DOHH2 (cell line): ENCODE results near the gene MPP4.
"Not testable (repeated sequence)": the region's sequence is repeated elsewhere in the genome, so short reads cannot be mapped to it uniquely, and the experiment has no call there.

Experiments
- H3F3A ChIP-seq: fragments of 200-600 bp; sonication (generic), shearing (Covaris generic); 2 replicates; pipeline ENCODE4 v1.6.0; 2016; ENCODE audit warnings: antibody characterized with exemption, mild to moderate bottlenecking; ENCODE audit not compliant: control insufficient read depth, insufficient read depth
- H3K27ac ChIP-seq: fragments of 200-600 bp; sonication (generic); 2 replicates; pipeline ENCODE4 v1.5.1; 2014; ENCODE audit warnings: low read depth, mild to moderate bottlenecking, low read length, moderate library complexity
- H3K27me3 ChIP-seq: fragments of 200-600 bp; sonication (generic); 2 replicates; pipeline ENCODE4 v1.6.1; 2014; ENCODE audit warnings: mild to moderate bottlenecking, low read length, mixed read lengths; ENCODE audit not compliant: control insufficient read depth
- H3K36me3 ChIP-seq: fragments of 200-600 bp; sonication (generic); 2 replicates; pipeline ENCODE4 v1.6.1; 2014; ENCODE audit warnings: mild to moderate bottlenecking, low read length, moderate library complexity, mixed read lengths; ENCODE audit not compliant: control insufficient read depth
- H3K4me1 ChIP-seq: fragments of 200-600 bp; sonication (generic); 2 replicates; pipeline ENCODE4 v1.6.1; 2014; ENCODE audit warnings: mild to moderate bottlenecking, low read length, mixed read lengths; ENCODE audit not compliant: control insufficient read depth
- H3K4me2 ChIP-seq: fragments of 200-600 bp; sonication (generic); 2 replicates; pipeline ENCODE4 v1.6.0; 2014; ENCODE audit warnings: mild to moderate bottlenecking, low read length, moderate library complexity
- H3K4me3 ChIP-seq: fragments of 200-600 bp; sonication (generic); 2 replicates; pipeline ENCODE4 v1.5.1; 2014; ENCODE audit warnings: mild to moderate bottlenecking, low read length, mixed read lengths
- H3K79me2 ChIP-seq: fragments of 200-600 bp; sonication (generic); 2 replicates; pipeline ENCODE4 v1.6.1; 2014; ENCODE audit warnings: mild to moderate bottlenecking, low read length, mixed read lengths; ENCODE audit not compliant: control insufficient read depth
- H3K9me2 ChIP-seq: fragments of 200-600 bp; sonication (generic); replicated peaks from 2 replicates; pipeline ENCODE4 v1.6.1; 2014; ENCODE audit warnings: mild to moderate bottlenecking, low read length, mixed read lengths; ENCODE audit not compliant: control insufficient read depth
- H3K9me3 ChIP-seq: fragments of 200-600 bp; sonication (generic); 2 replicates; pipeline ENCODE4 v1.6.1; 2014; ENCODE audit warnings: antibody characterized with exemption, low read length, mixed read lengths; ENCODE audit not compliant: control insufficient read depth, insufficient read depth
- H4K20me1 ChIP-seq: fragments of 200-600 bp; sonication (generic); 2 replicates; pipeline ENCODE4 v1.6.0; 2014; ENCODE audit warnings: low read depth, mild to moderate bottlenecking, antibody characterized with exemption, low read length, moderate library complexity; ENCODE audit not compliant: control insufficient read depth, insufficient read depth
- CTCF ChIP-seq: fragments of 200-600 bp; sonication (generic); IDR thresholded peaks from one replicate; pipeline ENCODE4 v1.5.1; 2014; ENCODE audit warnings: antibody characterized with exemption, mild to moderate bottlenecking, low read depth, low read length; ENCODE audit not compliant: poor library complexity, severe bottlenecking
- EZH2phosphoT487 ChIP-seq: fragments of 200-600 bp; sonication (generic); IDR thresholded peaks from 2 replicates; pipeline ENCODE4 v1.6.1; 2017; ENCODE audit warnings: borderline replicate concordance, mild to moderate bottlenecking, antibody characterized with exemption, low read length, moderate library complexity, mixed read lengths

The MPP4 gene

GRCh38 chr2:201674298-201674697 is 24.1 kb downstream of the MPP4 start:
- Histone ChIP-seq H3K4me3 (no peak overlapping the region), H3K27ac (no peak overlapping the region), H3F3A (no peaks in the 10 kb centered on the region), H3K36me3 (no peaks in the 10 kb centered on the region), H3K4me2 (no peak overlapping the region), H3K9me2 (no peaks in the 10 kb centered on the region), H3K9me3 (no peaks in the 10 kb centered on the region), H3K4me1 (no peaks in the 10 kb centered on the region), H3K79me2 (no peaks in the 10 kb centered on the region), H4K20me1 (no peaks in the 10 kb centered on the region), H3K27me3 (peaks cover under 1% of the 10 kb centered on the region; the same call in 1 of the 2 replicates)
- TF ChIP-seq CTCF (no peak), EZH2phosphoT487 (no peak)

- no peaks in the 10 kb centered on the region for H3F3A ChIP-seq
- no peaks in the 10 kb centered on the region for H3K4me1 ChIP-seq
- H3K4me3 ChIP-seq = no peak overlapping the region
- no peaks in the 10 kb centered on the region for H3K27me3 ChIP-seq
- no peak overlapping the region for H3K27ac ChIP-seq
- no peaks in the 10 kb centered on the region for H3K9me3 ChIP-seq
- H4K20me1 ChIP-seq = no peaks in the 10 kb centered on the region
- no peaks in the 10 kb centered on the region for H3K36me3 ChIP-seq
- TF ChIP-seq CTCF = no peak
- H3K4me2 ChIP-seq = no peak overlapping the region
- no peaks in the 10 kb centered on the region for H3K9me2 ChIP-seq
- H3K79me2 ChIP-seq = no peaks in the 10 kb centered on the region
These were observed 24.9 kb downstream of the MPP4 start for GRCh38 chr2:201673546-201673945.

GRCh38 chr2:201671205-201671604 is 27.2 kb downstream of the MPP4 start:
- H4K20me1 ChIP-seq, H3K9me3 ChIP-seq, H3K79me2 ChIP-seq, H3K27me3 ChIP-seq, H3K4me3 ChIP-seq, H3F3A ChIP-seq, H3K4me1 ChIP-seq, H3K27ac ChIP-seq, H3K36me3 ChIP-seq, H3K4me2 ChIP-seq, H3K9me2 ChIP-seq: not testable (repeated sequence)

GRCh38 chr2:201669865-201670264 is 28.6 kb downstream of the MPP4 start:
- Histone ChIP-seq H3F3A (no peaks in the 10 kb centered on the region), H3K4me3 (no peak overlapping the region), H3K79me2 (no peaks in the 10 kb centered on the region), H3K9me2 (no peaks in the 10 kb centered on the region), H3K9me3 (no peaks in the 10 kb centered on the region), H4K20me1 (no peaks in the 10 kb centered on the region), H3K27ac (no peak overlapping the region), H3K4me1 (no peaks in the 10 kb centered on the region), H3K36me3 (no peaks in the 10 kb centered on the region), H3K4me2 (no peak overlapping the region), H3K27me3 (no peaks in the 10 kb centered on the region)
- TF ChIP-seq EZH2phosphoT487 (no peak), CTCF (no peak)
